Nephron progenitor cell (in vitro differentiated cells): ENCODE measurements around the gene RXFP4.

Source experiments
- DNase-seq: peaks from one replicate; pipeline ENCODE4 v3.0.0; 2021
- H3K27ac Mint-ChIP-seq: 2 replicates; pipeline ENCODE4 v1.8.0; 2021; ENCODE audit warnings: mild to moderate bottlenecking, moderate library complexity, mixed read lengths
- H3K27me3 Mint-ChIP-seq: 2 replicates; pipeline ENCODE4 v1.8.0; 2021; ENCODE audit warnings: mild to moderate bottlenecking, low read depth, mixed read lengths; ENCODE audit not compliant: poor library complexity
- H3K36me3 Mint-ChIP-seq: 2 replicates; pipeline ENCODE4 v1.8.0; 2021; ENCODE audit warnings: low read depth, mixed read lengths
- H3K4me1 Mint-ChIP-seq: 2 replicates; pipeline ENCODE4 v1.8.0; 2021; ENCODE audit warnings: mixed read lengths
- H3K4me3 Mint-ChIP-seq: 2 replicates; pipeline ENCODE4 v1.8.0; 2021; ENCODE audit warnings: mild to moderate bottlenecking, moderate library complexity, mixed read lengths
- H3K9me3 Mint-ChIP-seq: 2 replicates; pipeline ENCODE4 v1.8.0; 2021; ENCODE audit warnings: mild to moderate bottlenecking, moderate library complexity, mixed read lengths
- TF ChIP-seq, protein P1 (sequence below): fragments of 200-600 bp; sonication (generic); IDR thresholded peaks from 2 replicates; pipeline ENCODE4 v1.5.0; 2021; ENCODE audit warnings: antibody characterized with exemption

Gene RXFP4

GRCh38 chr1:155911156-155912055 is 30.0 kb upstream of the RXFP4 start, which contains the start of gene RIT1:
Gene RIT1, minus strand, starts transcription at chr1:155911349. Its CDS starts 588 bp downstream, at chr1:155910761.
- TF ChIP-seq, protein P1, sequence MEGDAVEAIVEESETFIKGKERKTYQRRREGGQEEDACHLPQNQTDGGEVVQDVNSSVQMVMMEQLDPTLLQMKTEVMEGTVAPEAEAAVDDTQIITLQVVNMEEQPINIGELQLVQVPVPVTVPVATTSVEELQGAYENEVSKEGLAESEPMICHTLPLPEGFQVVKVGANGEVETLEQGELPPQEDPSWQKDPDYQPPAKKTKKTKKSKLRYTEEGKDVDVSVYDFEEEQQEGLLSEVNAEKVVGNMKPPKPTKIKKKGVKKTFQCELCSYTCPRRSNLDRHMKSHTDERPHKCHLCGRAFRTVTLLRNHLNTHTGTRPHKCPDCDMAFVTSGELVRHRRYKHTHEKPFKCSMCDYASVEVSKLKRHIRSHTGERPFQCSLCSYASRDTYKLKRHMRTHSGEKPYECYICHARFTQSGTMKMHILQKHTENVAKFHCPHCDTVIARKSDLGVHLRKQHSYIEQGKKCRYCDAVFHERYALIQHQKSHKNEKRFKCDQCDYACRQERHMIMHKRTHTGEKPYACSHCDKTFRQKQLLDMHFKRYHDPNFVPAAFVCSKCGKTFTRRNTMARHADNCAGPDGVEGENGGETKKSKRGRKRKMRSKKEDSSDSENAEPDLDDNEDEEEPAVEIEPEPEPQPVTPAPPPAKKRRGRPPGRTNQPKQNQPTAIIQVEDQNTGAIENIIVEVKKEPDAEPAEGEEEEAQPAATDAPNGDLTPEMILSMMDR: no peak
- peak within 1 kb of the TSS; percentile 95 for H3K27ac Mint-ChIP-seq

DNA sequence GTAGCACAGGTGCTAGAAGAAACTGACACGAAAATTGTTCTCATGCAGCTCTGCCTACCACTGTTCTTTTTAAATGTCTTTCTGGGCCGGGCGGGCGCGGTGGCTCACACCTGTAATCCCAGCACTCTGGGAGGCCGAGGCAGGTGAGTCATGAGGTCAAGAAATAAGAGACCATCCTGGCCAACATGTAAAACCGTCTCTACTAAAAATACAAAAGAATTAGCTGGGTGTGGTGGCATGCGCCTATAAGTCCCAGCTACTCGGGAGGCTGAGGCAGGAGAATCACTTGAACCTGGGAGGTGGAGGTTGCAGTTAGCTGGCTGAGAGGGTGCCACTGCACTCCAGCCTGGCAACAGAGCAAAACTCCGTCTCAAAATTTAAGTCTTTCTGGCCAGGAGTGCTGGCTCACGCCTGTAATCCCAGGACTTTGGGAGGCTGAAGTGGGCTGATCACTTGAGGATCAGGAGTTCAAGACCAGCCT is 29.3 kb upstream of the RXFP4 start:
- TF ChIP-seq, protein P1: no peak
- peaks cover 20% of the 10 kb centered on the region for H3K4me1 Mint-ChIP-seq

More at GRCh38 chr1:155911156-155912055, 30.0 kb upstream of the RXFP4 start, which contains the start of gene RIT1:
- peak; percentile 89 for DNase-seq
- H3K9me3 Mint-ChIP-seq: no peaks in the 10 kb centered on the region
- H3K36me3 Mint-ChIP-seq: peaks cover 50% of the 10 kb centered on the region
- H3K4me1 Mint-ChIP-seq: peaks cover 20% of the 10 kb centered on the region
- no peaks in the 10 kb centered on the region for H3K27me3 Mint-ChIP-seq
- peak within 1 kb of the TSS; percentile 96 for H3K4me3 Mint-ChIP-seq

DNA sequence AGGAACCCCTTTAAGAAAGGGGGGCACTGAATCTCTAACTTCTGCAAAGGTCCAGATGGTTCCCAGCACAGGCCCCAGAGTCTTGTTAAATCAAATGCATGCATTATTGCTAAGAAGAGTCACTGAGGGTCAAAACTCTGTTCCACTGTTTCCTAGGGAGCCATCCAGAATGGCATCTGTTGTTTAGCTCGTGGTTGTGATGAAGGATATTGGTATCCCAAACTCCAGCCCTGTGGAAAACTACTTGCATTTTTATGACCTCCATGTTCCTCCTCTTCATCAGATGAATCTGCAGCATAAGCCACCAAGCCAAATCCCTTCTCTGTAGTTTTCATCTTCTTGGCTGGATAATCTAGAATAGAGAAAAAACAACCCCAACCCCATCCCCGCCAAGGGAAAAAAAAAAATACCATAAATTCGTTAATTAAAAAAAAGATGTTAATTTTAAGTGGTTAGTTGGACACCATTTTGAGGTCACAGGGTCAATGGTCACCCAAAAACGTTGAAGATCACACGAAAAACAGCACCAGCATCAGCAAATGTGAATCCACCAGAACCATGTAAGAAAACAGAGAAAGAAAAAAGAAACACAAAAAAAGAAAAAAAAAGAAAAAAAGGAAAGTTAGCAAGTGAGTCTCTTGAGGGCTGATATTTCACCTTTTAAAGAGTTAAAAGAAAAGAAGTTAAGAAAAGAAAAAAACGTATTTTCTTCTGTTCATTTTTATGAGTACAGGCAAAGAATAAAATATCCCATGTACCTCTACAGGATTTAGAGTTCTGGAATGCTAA is 27.3 kb upstream of the RXFP4 start:
- Mint-ChIP-seq H3K27ac (no peak overlapping the region), H3K27me3 (no peaks in the 10 kb centered on the region), H3K9me3 (no peaks in the 10 kb centered on the region), H3K4me1 (peaks cover 20% of the 10 kb centered on the region), H3K36me3 (peaks cover 57% of the 10 kb centered on the region), H3K4me3 (no peak overlapping the region)
- no peak for DNase-seq
- TF ChIP-seq, protein P1: no peak

More for the DNA sequence above, 29.3 kb upstream of the RXFP4 start:
- H3K27me3 Mint-ChIP-seq: no peaks in the 10 kb centered on the region
- peaks cover 57% of the 10 kb centered on the region for H3K36me3 Mint-ChIP-seq
- H3K9me3 Mint-ChIP-seq: no peaks in the 10 kb centered on the region
- H3K27ac Mint-ChIP-seq: peak overlapping the region; percentile 95
- DNase-seq: no peak
- H3K4me3 Mint-ChIP-seq: peak overlapping the region; percentile 96

DNA sequence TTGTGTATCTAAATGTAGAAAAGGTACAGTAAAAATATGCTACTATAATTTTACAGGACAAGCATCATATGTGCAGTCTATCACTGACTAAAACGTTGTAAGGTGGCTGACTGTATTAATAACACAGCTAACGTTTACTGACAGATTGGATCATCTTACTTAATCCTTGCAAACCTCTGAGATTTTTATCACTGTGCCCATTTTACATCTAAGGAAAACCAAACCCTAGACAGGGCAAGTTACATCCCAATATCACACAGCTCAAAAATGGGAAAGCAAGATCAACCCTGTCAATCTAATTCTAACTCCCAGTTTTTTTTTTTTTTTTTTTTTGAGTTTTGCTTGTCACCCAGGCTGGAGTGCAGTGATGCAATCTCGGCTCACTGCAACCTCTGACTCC is 22.8 kb upstream of the RXFP4 start:
- H3K36me3 Mint-ChIP-seq: peaks cover 75% of the 10 kb centered on the region
- TF ChIP-seq, protein P1: no peak
- H3K9me3 Mint-ChIP-seq: no peaks in the 10 kb centered on the region

GRCh38 chr1:155919801-155920200 is 21.6 kb upstream of the RXFP4 start:
- Mint-ChIP-seq H3K4me3 (no peak overlapping the region), H3K27me3 (no peaks in the 10 kb centered on the region), H3K27ac (no peak overlapping the region), H3K9me3 (no peaks in the 10 kb centered on the region), H3K36me3 (peaks cover 71% of the 10 kb centered on the region), H3K4me1 (no peaks in the 10 kb centered on the region)
- DNase-seq: no peak
- TF ChIP-seq, protein P1: no peak

More for the DNA sequence above, 22.8 kb upstream of the RXFP4 start:
- H3K27me3 Mint-ChIP-seq: no peaks in the 10 kb centered on the region
- H3K4me1 Mint-ChIP-seq: no peaks in the 10 kb centered on the region
- H3K27ac Mint-ChIP-seq: no peak overlapping the region
- no peak overlapping the region for H3K4me3 Mint-ChIP-seq
- DNase-seq: no peak
